DND-41 (cell line): ENCODE results near the gene PPP1R37.

Source experiments
- ATAC-seq: fragments of 200-7000 bp; cut with Tn5 transposase; 3 replicates; pipeline ENCODE4 v1.9.1; 2021; ENCODE audit warnings: low read depth; ENCODE audit not compliant: insufficient read depth
- DNase-seq: peaks from one replicate; pipeline ENCODE4 v3.0.0-alpha.2; 2020
- H2AFZ ChIP-seq: 2 replicates; pipeline ENCODE4 v1.6.0; 2012; ENCODE audit warnings: low read depth, low read length
- H3K27ac ChIP-seq: 2 replicates; pipeline ENCODE4 v1.5.1; 2012; ENCODE audit warnings: low read length, inconsistent platforms
- H3K27me3 ChIP-seq: fragments of 200-600 bp; sonication (generic); 2 replicates; pipeline ENCODE4 v1.6.0; 2012; ENCODE audit warnings: low read length, mild to moderate bottlenecking, inconsistent platforms; ENCODE audit not compliant: insufficient read depth, poor library complexity
- H3K36me3 ChIP-seq: 2 replicates; pipeline ENCODE4 v1.5.1; 2012; ENCODE audit warnings: low read length, inconsistent platforms; ENCODE audit not compliant: insufficient read depth
- H3K4me1 ChIP-seq: 2 replicates; pipeline ENCODE4 v1.5.1; 2012; ENCODE audit warnings: mild to moderate bottlenecking, low read length; ENCODE audit not compliant: insufficient read depth
- H3K4me2 ChIP-seq: 2 replicates; pipeline ENCODE4 v1.6.0; 2012; ENCODE audit warnings: mild to moderate bottlenecking, moderate library complexity, low read length, inconsistent platforms; ENCODE audit not compliant: insufficient read depth
- H3K4me3 ChIP-seq, 2 experiments: fragments of 200-600 bp in 1 of 2; shearing (Covaris generic) in 1 of 2; 2 replicates each; pipeline ENCODE4 v1.5.1; 2012 to 2016; ENCODE audit warnings: inconsistent platforms in 2 of 2, low read length in 2 of 2, mild to moderate bottlenecking in 2 of 2, low read depth in 1 of 2, moderate library complexity in 1 of 2
- H3K79me2 ChIP-seq: 2 replicates; pipeline ENCODE4 v1.6.0; 2012; ENCODE audit warnings: low read length, inconsistent platforms; ENCODE audit not compliant: insufficient read depth
- H3K9ac ChIP-seq: 2 replicates; pipeline ENCODE4 v1.6.0; 2012; ENCODE audit warnings: low read depth, mild to moderate bottlenecking, inconsistent platforms, low read length, moderate library complexity
- H3K9me3 ChIP-seq: 2 replicates; pipeline ENCODE4 v1.5.1; 2012; ENCODE audit warnings: low read length, moderate library complexity, mild to moderate bottlenecking, inconsistent platforms; ENCODE audit not compliant: insufficient read depth, severe bottlenecking
- H4K20me1 ChIP-seq: 2 replicates; pipeline ENCODE4 v1.6.0; 2012; ENCODE audit warnings: low read length; ENCODE audit not compliant: insufficient read depth
- EZH2 ChIP-seq: IDR thresholded peaks from 3 replicates; pipeline ENCODE4 v1.6.1; 2012; ENCODE audit warnings: borderline replicate concordance, low read depth, mild to moderate bottlenecking, moderate library complexity, low read length, inconsistent platforms; ENCODE audit not compliant: severe bottlenecking
- TF ChIP-seq, protein P1 (sequence below): IDR thresholded peaks from 2 replicates; pipeline ENCODE4 v1.5.1; 2012; ENCODE audit warnings: borderline replicate concordance, low read length, moderate library complexity, mild to moderate bottlenecking; ENCODE audit not compliant: poor library complexity, severe bottlenecking; ENCODE audit errors: extremely low read depth

Gene PPP1R37

GRCh38 chr19:45071545-45071938 is 21.4 kb upstream of the PPP1R37 start:
- H3K4me2 ChIP-seq: no peak overlapping the region
- ATAC-seq (0 out of 3 replicates have a peak, but pooled peaks have one; percentile 16), DNase-seq (no peak)
- H3K27ac ChIP-seq: no peak overlapping the region
- no peak overlapping the region for H2AFZ ChIP-seq
- no peak overlapping the region for H3K4me3 ChIP-seq
- no peak overlapping the region for H3K9ac ChIP-seq
- H3K9me3 ChIP-seq: no peaks in the 10 kb centered on the region
- H3K27me3 ChIP-seq: no peaks in the 10 kb centered on the region
- peaks cover 11% of the 10 kb centered on the region for H4K20me1 ChIP-seq
- no peak for TF ChIP-seq EZH2
- peaks cover 44% of the 10 kb centered on the region for H3K36me3 ChIP-seq
- no peaks in the 10 kb centered on the region for H3K4me1 ChIP-seq
- no peaks in the 10 kb centered on the region; the same call in 1 of the 2 replicates for H3K79me2 ChIP-seq

- Histone ChIP-seq H3K9me3 (no peaks in the 10 kb centered on the region), H3K4me3 (no peak overlapping the region), H2AFZ (no peak overlapping the region), H3K27me3 (no peaks in the 10 kb centered on the region), H4K20me1 (peaks cover 5% of the 10 kb centered on the region), H3K27ac (no peak overlapping the region), H3K4me2 (no peak overlapping the region), H3K36me3 (peaks cover 37% of the 10 kb centered on the region), H3K79me2 (no peaks in the 10 kb centered on the region), H3K9ac (no peak overlapping the region), H3K4me1 (no peaks in the 10 kb centered on the region)
- ATAC-seq (0 out of 3 replicates have a peak, but pooled peaks have one; percentile 10), DNase-seq (no peak)
- TF ChIP-seq, protein P1, sequence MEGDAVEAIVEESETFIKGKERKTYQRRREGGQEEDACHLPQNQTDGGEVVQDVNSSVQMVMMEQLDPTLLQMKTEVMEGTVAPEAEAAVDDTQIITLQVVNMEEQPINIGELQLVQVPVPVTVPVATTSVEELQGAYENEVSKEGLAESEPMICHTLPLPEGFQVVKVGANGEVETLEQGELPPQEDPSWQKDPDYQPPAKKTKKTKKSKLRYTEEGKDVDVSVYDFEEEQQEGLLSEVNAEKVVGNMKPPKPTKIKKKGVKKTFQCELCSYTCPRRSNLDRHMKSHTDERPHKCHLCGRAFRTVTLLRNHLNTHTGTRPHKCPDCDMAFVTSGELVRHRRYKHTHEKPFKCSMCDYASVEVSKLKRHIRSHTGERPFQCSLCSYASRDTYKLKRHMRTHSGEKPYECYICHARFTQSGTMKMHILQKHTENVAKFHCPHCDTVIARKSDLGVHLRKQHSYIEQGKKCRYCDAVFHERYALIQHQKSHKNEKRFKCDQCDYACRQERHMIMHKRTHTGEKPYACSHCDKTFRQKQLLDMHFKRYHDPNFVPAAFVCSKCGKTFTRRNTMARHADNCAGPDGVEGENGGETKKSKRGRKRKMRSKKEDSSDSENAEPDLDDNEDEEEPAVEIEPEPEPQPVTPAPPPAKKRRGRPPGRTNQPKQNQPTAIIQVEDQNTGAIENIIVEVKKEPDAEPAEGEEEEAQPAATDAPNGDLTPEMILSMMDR: no peak
- no peak for TF ChIP-seq EZH2
Observed at GRCh38 chr19:45071969-45072790, 20.8 kb upstream of the PPP1R37 start.

DNA sequence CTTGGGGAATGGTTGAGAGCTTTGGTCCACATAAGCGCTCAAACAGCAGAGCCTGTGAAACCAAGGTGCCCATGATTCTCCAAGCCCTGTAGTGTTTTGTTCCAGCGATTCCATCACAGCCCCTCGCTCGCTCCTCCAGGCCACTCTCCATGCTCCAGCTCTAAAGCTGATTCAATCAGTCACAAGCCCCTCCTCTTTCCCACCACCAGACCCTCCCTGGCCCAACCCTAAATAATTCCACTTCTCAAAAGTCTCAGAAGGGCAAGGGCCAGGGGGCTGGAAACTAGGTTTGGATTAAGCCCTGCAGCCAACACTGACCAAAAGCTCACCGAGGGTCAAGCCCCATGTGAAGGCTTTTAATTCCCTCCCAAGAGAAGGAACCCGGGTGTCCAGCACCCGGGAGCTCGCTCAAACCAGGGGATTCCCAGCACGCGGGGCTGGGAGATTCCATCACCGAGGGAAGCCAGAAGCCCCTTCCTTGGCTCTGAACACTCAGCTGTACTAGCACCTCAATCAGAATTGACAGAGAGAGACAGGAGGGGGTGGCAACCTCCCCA is 18.2 kb upstream of the PPP1R37 start:
- DNase-seq: no peak
- no peak overlapping the region for H3K27ac ChIP-seq
- no peak overlapping the region for H2AFZ ChIP-seq
- peaks cover 7% of the 10 kb centered on the region; the same call in 1 of the 2 replicates for H4K20me1 ChIP-seq
- H3K9ac ChIP-seq: no peak overlapping the region
- H3K27me3 ChIP-seq: no peaks in the 10 kb centered on the region
- TF ChIP-seq, protein P1: no peak
- no peak for TF ChIP-seq EZH2
- no peak for ATAC-seq
- peaks cover 14% of the 10 kb centered on the region for H3K36me3 ChIP-seq
- no peak overlapping the region for H3K4me2 ChIP-seq
- peaks cover 10% of the 10 kb centered on the region for H3K4me1 ChIP-seq
- H3K9me3 ChIP-seq: no peaks in the 10 kb centered on the region
- peaks cover 7% of the 10 kb centered on the region for H3K79me2 ChIP-seq
- H3K4me3 ChIP-seq: no peak overlapping the region
